ENCODE measurements around the gene CDCA5.
"Not testable (repeated sequence)": the region's sequence is repeated elsewhere in the genome, so short reads cannot be mapped to it uniquely, and the experiment has no call there.

The CDCA5 gene

GRCh38 chr11:65118891-65119669, 35.2 kb upstream of the CDCA5 start:
- DNase-seq (ENCODE audit: low read depth): not testable (repeated sequence)

- DNase-seq (ENCODE audit: low read depth): no peak
Measured at GRCh38 chr11:65118097-65118837, 34.4 kb upstream of the CDCA5 start.

- peak; percentile 100 for DNase-seq (ENCODE audit: low read depth)
Measured at GRCh38 chr11:65117206-65118096, 33.6 kb upstream of the CDCA5 start, which contains the start of gene ZNHIT2. Gene ZNHIT2, minus strand, starts transcription at chr11:65117701. Its CDS starts 48 bp downstream, at chr11:65117653.

- DNase-seq (ENCODE audit: low read depth): peak; percentile 46
Measured at GRCh38 chr11:65116370-65117205, 32.7 kb upstream of the CDCA5 start.

- no peak for DNase-seq (ENCODE audit: low read depth)
Measured at GRCh38 chr11:65115361-65116082, 31.7 kb upstream of the CDCA5 start.

- no peak for DNase-seq (ENCODE audit: low read depth)
Measured at GRCh38 chr11:65114538-65115171, 30.8 kb upstream of the CDCA5 start.

GRCh38 chr11:65113839-65114238, 30.0 kb upstream of the CDCA5 start:
- no peak for DNase-seq (ENCODE audit: low read depth)

GRCh38 chr11:65113361-65113756, 29.5 kb upstream of the CDCA5 start:
- no peak for DNase-seq (ENCODE audit: low read depth)

GRCh38 chr11:65112546-65113360, 28.9 kb upstream of the CDCA5 start:
- DNase-seq (ENCODE audit: low read depth): peak; percentile 67

- DNase-seq (ENCODE audit: low read depth): peak; percentile 92
Measured at GRCh38 chr11:65111744-65112545, 28.1 kb upstream of the CDCA5 start, which contains the start of gene TM7SF2. Gene TM7SF2, plus strand, starts transcription at chr11:65111872. Its CDS starts 144 bp downstream, at chr11:65112016.

GRCh38 chr11:65111159-65111743, 27.4 kb upstream of the CDCA5 start:
- no peak for DNase-seq (ENCODE audit: low read depth)

- peak; percentile 91 for DNase-seq (ENCODE audit: low read depth)
Measured at GRCh38 chr11:65110354-65110861, 26.6 kb upstream of the CDCA5 start.

- DNase-seq (ENCODE audit: low read depth): no peak
Measured at GRCh38 chr11:65109231-65110198, 25.7 kb upstream of the CDCA5 start.

- no peak for DNase-seq (ENCODE audit: low read depth)
Measured at GRCh38 chr11:65108469-65109123, 24.8 kb upstream of the CDCA5 start.

GRCh38 chr11:65107751-65108468, 24.1 kb upstream of the CDCA5 start:
- no peak for DNase-seq (ENCODE audit: low read depth)

All from activated T-helper 9 cell treated with anti-CD3 and anti-CD28 coated beads, Interleukin-2, amount 50 U/mL, for 16 hours (primary cell).